ENCODE data around the gene SLC5A12.

SLC5A12 gene

GRCh38 chr11:26721948-26722475 lies at the start of gene SLC5A12:
TSS of gene SLC5A12 (minus strand) at chr11:26722060. CDS start at chr11:26721714, 346 bp downstream.
- DNase-seq = no peak

GRCh38 chr11:26769027-26769426 lies 47.2 kb upstream of the SLC5A12 start:
- DNase-seq = no peak

GRCh38 chr11:26767060-26767459 lies 45.2 kb upstream of the SLC5A12 start:
- no peak for DNase-seq

GRCh38 chr11:26765323-26765722 lies 43.5 kb upstream of the SLC5A12 start:
- no peak for DNase-seq

- DNase-seq = no peak
Measured at GRCh38 chr11:26764825-26765224, 43.0 kb upstream of the SLC5A12 start.

GRCh38 chr11:26764315-26764714 lies 42.5 kb upstream of the SLC5A12 start:
- no peak for DNase-seq

- no peak for DNase-seq
Measured at GRCh38 chr11:26762089-26762488, 40.2 kb upstream of the SLC5A12 start.

- DNase-seq = no peak
Measured at GRCh38 chr11:26761361-26761809, 39.5 kb upstream of the SLC5A12 start.

- DNase-seq = no peak
Measured at GRCh38 chr11:26757995-26758394, 36.1 kb upstream of the SLC5A12 start.

GRCh38 chr11:26755762-26756161 lies 33.9 kb upstream of the SLC5A12 start:
- no peak for DNase-seq

GRCh38 chr11:26753723-26754504 lies 32.1 kb upstream of the SLC5A12 start:
- DNase-seq = no peak

GRCh38 chr11:26749927-26750326 lies 28.1 kb upstream of the SLC5A12 start:
- DNase-seq = no peak

GRCh38 chr11:26743622-26744021 lies 21.8 kb upstream of the SLC5A12 start:
- DNase-seq = no peak

GRCh38 chr11:26742966-26743365 lies 21.1 kb upstream of the SLC5A12 start:
- DNase-seq = no peak

- DNase-seq = no peak
Measured at GRCh38 chr11:26741036-26741435, 19.2 kb upstream of the SLC5A12 start.

- no peak for DNase-seq
Measured at GRCh38 chr11:26739366-26740073, 17.7 kb upstream of the SLC5A12 start.

- no peak for DNase-seq
Measured at GRCh38 chr11:26734691-26735090, 12.8 kb upstream of the SLC5A12 start.

- no peak for DNase-seq
Measured at GRCh38 chr11:26731084-26731456, 9.2 kb upstream of the SLC5A12 start.

- DNase-seq = no peak
Measured at GRCh38 chr11:26730414-26731083, 8.7 kb upstream of the SLC5A12 start.

- DNase-seq = no peak
Measured at GRCh38 chr11:26729284-26729683, 7.4 kb upstream of the SLC5A12 start.

- no peak for DNase-seq
Measured at GRCh38 chr11:26726960-26727359, 5.1 kb upstream of the SLC5A12 start.

- DNase-seq = no peak
Measured at GRCh38 chr11:26719998-26720397, 1.9 kb downstream of the SLC5A12 start.

- no peak for DNase-seq
Measured at GRCh38 chr11:26719289-26719973, 2.4 kb downstream of the SLC5A12 start.
